Dedifferentiated amniotic fluid mesenchymal stem cell (primary cell): Measurements from ENCODE around the gene ARFGAP3.

Source experiments
- DNase-seq: peaks from one replicate; pipeline ENCODE4 v3.0.0-alpha.2; 2016; ENCODE audit errors: extremely low spot score

ARFGAP3 gene

GRCh38 chr22:42883970-42884369, 26.9 kb upstream of the ARFGAP3 start:
- no peak for DNase-seq

DNA sequence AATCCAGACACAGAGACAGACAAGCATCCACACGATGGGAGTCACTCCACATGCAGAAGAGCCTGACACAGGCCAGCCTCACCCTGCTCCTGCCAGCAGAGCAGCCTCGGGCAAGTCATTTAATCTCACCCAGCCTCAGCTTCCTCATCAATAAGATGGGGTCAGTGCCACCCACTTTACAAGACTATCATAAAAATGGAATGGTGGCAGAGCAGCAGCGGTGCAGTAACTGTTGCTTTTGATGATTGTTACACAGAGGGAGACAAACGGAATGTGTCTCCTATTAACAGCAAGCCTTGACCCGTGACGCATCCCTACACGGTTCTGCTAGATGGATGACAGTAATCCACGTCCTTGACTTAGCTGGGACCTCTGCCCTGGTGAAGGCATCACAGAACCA, 26.0 kb upstream of the ARFGAP3 start:
- DNase-seq = no peak

- no peak for DNase-seq
Measured at GRCh38 chr22:42881982-42882656, 25.0 kb upstream of the ARFGAP3 start.

GRCh38 chr22:42881298-42881697, 24.2 kb upstream of the ARFGAP3 start:
- no peak for DNase-seq

GRCh38 chr22:42880815-42881214, 23.7 kb upstream of the ARFGAP3 start:
- DNase-seq = no peak

- DNase-seq = no peak
Measured at GRCh38 chr22:42879371-42880021, 22.4 kb upstream of the ARFGAP3 start.

DNA sequence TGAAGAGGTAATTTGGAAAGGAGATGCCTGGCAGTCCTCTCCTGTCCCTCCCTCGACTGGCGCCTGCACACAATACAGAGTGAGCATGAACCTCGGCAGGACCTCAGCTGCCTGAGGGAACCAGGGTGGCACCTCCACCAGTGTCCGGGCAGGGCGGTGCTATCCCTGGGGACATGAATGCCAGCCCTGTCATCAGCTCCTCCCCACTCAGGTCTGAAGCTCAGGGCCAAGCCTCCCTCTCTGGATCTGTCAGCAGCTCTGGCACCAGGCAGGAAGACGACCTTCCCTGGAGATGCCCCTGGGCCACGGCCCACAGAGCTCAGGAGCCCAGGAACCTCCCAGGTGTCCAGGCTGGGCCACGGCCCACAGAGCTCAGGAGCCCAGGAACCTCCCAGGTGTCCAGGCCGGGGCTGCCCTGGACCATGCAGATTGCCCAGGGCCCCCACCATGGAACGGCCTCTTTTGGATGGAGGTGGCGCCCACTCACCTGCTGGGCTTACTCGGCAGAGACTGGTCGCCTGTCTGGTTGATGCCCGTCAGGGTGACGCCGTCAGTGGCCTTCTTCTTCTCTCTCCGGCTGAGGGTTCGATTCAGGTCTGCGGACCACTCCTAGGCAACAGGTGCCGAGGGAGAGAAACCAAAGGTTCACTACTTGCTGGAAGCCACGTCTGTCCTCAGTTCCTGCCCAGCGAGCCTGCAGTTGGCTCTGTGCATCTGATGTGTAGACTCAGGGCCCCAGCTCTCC, 21.7 kb upstream of the ARFGAP3 start:
- no peak for DNase-seq

- DNase-seq = no peak
Measured at GRCh38 chr22:42877597-42878340, 20.7 kb upstream of the ARFGAP3 start.

GRCh38 chr22:42877158-42877557, 20.1 kb upstream of the ARFGAP3 start:
- DNase-seq = no peak

DNA sequence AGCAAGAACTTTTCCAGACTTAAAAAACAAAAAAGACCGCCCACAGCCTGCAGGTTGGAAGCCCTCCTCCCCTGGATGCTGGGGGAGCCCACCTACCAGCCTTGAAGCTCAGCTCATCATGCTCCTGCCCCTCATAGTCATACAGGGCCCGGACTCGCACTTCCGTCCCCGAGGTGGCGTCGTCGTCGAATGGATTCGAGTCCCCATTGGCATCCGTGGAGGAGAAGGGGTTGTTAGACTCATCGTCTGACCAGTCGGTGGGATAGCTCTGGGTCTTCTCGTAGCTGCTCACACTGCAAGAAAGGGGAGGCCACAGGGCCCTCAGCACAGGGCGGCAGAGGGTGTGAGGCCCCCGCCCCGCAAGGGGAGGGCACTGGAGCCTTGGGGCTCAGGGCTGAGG, 19.0 kb upstream of the ARFGAP3 start:
- DNase-seq = no peak

DNA sequence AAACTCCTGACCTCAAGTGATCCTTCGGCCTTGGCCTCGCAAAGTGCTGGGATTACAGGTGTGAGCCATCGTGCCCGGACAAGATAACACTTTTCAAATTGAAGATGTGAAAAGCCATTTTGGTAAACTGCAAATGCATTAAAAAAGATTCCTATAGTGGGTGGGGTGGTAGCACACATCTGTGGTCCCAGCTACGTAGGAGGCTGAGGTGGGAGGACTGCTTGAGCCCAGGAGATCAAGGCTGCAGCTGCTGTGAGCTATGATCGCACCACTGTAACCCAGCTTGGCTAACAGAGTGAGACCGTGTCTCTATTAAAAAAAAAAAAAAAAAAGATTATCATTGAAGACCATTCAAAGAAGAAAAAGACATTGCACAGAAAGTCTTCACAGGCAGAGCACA, 16.9 kb upstream of the ARFGAP3 start:
- DNase-seq = no peak

- no peak for DNase-seq
Measured at GRCh38 chr22:42873356-42873755, 16.3 kb upstream of the ARFGAP3 start.

- DNase-seq = no peak
Measured at GRCh38 chr22:42872821-42873220, 15.7 kb upstream of the ARFGAP3 start.

DNA sequence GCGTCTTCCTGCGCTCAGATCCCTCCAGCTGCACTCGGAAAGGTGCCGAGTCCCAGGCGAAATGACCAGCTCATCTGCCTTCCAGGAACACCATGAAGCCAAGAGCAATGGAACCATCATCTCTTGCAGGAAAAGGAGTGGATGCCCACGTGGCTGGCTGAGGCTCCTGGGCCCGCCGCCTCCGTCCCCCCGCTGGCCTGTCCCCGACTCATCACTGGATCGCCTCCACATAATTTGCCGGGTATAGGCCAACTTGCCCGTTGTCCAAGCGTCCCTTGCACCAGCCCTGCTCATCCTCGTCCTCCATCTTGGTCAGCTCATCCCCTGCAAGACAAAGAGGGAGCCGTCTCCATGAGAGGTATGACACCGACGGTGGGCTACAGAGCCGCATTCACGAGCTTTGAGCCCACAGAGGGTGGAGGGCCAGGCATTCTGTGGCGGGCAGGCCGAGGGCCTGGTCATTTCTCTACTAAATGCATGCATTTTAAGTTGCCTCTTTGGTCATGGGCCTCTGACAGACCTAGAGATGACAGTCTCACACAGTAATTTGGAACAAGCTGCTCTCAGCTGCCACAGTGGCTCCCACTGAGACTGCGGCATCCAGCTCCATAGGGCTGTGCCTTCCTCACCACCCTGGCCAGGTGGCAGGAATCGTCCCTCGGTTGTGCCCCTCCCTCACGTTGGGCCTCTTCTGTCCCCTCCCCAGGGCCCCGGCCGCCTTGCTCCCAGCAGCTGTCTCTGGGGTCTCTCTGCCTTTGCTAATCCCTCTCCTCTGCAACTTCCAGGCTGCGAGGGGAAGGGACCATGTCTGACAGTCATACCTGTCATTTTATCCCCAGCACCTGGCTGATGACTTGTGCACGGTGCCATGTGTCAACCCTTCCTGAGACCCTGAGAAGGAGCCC, 14.3 kb upstream of the ARFGAP3 start:
- DNase-seq = no peak

- no peak for DNase-seq
Measured at GRCh38 chr22:42869888-42870480, 12.9 kb upstream of the ARFGAP3 start.

DNA sequence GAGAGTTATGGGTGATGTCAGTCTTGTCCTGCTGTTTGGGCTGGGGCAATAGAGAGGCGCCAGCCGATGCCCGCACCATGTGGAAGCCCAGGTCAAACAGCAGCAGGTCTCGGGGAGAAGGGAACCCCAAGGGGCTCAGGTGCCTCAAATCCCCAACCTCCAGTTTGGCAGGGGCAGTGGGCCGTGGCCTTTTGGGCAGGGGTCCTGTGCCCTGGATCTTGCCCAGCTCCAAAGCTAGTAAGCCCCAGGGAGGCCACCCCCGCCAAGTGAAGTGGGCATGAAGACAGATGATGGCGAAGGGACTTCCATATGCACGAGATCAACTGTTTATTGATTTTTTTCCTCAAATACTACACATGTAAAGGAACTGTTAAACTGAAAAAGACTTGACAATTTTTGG, 12.4 kb upstream of the ARFGAP3 start:
- DNase-seq = no peak

GRCh38 chr22:42868751-42869251, 11.7 kb upstream of the ARFGAP3 start:
- no peak for DNase-seq

GRCh38 chr22:42866100-42866499, 9.0 kb upstream of the ARFGAP3 start:
- DNase-seq = no peak

DNA sequence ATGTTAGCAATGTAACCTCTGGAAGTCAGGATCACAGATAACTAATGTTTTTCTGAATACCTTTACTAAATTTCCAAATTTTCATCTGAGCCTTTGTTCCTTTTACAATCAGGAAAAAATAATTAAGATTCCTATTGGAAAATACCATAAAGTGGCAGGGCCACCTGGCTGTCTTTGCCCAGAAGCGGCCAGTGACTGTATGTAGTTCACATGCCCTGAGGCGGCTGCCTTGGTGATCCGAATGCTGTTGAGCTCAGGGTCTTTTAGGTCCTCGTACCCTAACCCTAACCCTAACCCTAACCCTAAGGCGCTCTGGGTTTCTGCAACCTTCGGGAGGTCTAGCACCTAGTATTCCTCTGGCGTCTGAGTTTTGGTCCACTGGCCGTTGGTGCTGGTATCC, 8.5 kb upstream of the ARFGAP3 start:
- no peak for DNase-seq

DNA sequence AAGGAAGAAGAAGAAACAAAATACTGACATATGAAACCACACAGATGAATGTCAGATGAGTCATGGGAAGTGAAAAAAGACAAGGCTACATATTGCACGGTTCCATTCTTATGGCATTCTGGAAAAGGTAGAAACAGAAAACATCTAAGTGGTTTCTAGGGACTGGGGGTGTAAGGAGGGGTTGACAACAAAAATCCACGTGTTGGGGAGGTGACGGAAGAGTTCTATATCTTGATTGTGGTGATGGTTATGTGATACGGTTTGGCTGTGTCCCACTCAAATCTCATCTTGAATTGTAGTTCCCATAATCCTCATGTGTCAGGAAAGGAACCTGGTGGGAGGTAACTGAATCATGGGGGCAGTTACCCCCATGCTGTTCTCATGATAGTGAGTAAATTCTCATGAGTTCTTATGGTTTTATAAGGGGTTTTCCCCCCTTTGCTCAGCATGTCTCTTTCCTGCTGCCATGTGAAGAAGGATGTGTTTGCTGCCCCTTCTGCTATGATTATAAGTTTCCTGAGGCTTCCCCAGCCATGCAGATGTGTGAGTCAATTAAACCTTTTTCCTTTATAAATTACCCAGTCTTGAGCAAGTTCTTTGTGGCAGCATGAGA, 6.4 kb upstream of the ARFGAP3 start:
- DNase-seq = peak; percentile 44
